Stimulated activated memory B cell treated with anti-CD40 and anti-IgM and Interleukin-4, amounts not matched to agents 10 μg/mL and 1 μg/mL and 100 μg/mL, for 72 hours (primary cell): ENCODE results near the gene NRG3.

Experiments
- ATAC-seq: fragments of 150-1000 bp; cut with Tn5 transposase; 2 replicates; pipeline ENCODE4 v1.10.0; 2021
- H3K27ac Mint-ChIP-seq: one replicate; pipeline ENCODE4 v1.8.0; 2022; ENCODE audit warnings: mild to moderate bottlenecking, mixed read lengths
- H3K27me3 Mint-ChIP-seq: one replicate; pipeline ENCODE4 v1.8.0; 2022; ENCODE audit warnings: mixed read lengths
- H3K36me3 Mint-ChIP-seq: one replicate; pipeline ENCODE4 v1.8.0; 2022; ENCODE audit warnings: mixed read lengths
- H3K4me1 Mint-ChIP-seq: one replicate; pipeline ENCODE4 v1.8.0; 2022; ENCODE audit warnings: mixed read lengths
- H3K4me3 Mint-ChIP-seq: one replicate; pipeline ENCODE4 v1.8.0; 2022; ENCODE audit warnings: mild to moderate bottlenecking, moderate library complexity, mixed read lengths
- H3K9me3 Mint-ChIP-seq: one replicate; pipeline ENCODE4 v1.8.0; 2022; ENCODE audit warnings: mixed read lengths

The NRG3 gene

GRCh38 chr10:82685087-82685486 lies 810.1 kb downstream of the NRG3 start:
- Mint-ChIP-seq H3K27ac (no peak overlapping the region), H3K4me3 (no peak overlapping the region), H3K36me3 (no peaks in the 10 kb centered on the region), H3K27me3 (no peaks in the 10 kb centered on the region), H3K9me3 (peaks cover 2% of the 10 kb centered on the region), H3K4me1 (no peaks in the 10 kb centered on the region)
- ATAC-seq = no peak

GRCh38 chr10:82691211-82691610 lies 816.2 kb downstream of the NRG3 start:
- no peaks in the 10 kb centered on the region for H3K27me3 Mint-ChIP-seq
- ATAC-seq = no peak
- no peak overlapping the region for H3K4me3 Mint-ChIP-seq
- no peaks in the 10 kb centered on the region for H3K36me3 Mint-ChIP-seq
- peaks cover 6% of the 10 kb centered on the region for H3K9me3 Mint-ChIP-seq
- H3K4me1 Mint-ChIP-seq = no peaks in the 10 kb centered on the region
- no peak overlapping the region for H3K27ac Mint-ChIP-seq

- no peak for ATAC-seq
- H3K36me3 Mint-ChIP-seq = no peaks in the 10 kb centered on the region
- peaks cover 3% of the 10 kb centered on the region for H3K9me3 Mint-ChIP-seq
- H3K27ac Mint-ChIP-seq = no peak overlapping the region
- no peaks in the 10 kb centered on the region for H3K27me3 Mint-ChIP-seq
- no peaks in the 10 kb centered on the region for H3K4me1 Mint-ChIP-seq
- no peak overlapping the region for H3K4me3 Mint-ChIP-seq
Measured at GRCh38 chr10:82692458-82692857, 817.5 kb downstream of the NRG3 start.

- ATAC-seq = no peak
- Mint-ChIP-seq H3K4me3 (no peak overlapping the region), H3K27me3 (no peaks in the 10 kb centered on the region), H3K27ac (no peak overlapping the region), H3K9me3 (peaks cover 7% of the 10 kb centered on the region), H3K4me1 (no peaks in the 10 kb centered on the region), H3K36me3 (no peaks in the 10 kb centered on the region)
Measured at GRCh38 chr10:82721831-82722230, 846.8 kb downstream of the NRG3 start.

GRCh38 chr10:82722273-82722672 lies 847.3 kb downstream of the NRG3 start:
- H3K4me1 Mint-ChIP-seq = no peaks in the 10 kb centered on the region
- H3K27me3 Mint-ChIP-seq = no peaks in the 10 kb centered on the region
- ATAC-seq = no peak
- H3K36me3 Mint-ChIP-seq = no peaks in the 10 kb centered on the region
- H3K4me3 Mint-ChIP-seq = no peak overlapping the region
- H3K27ac Mint-ChIP-seq = no peak overlapping the region
- peaks cover 8% of the 10 kb centered on the region for H3K9me3 Mint-ChIP-seq

GRCh38 chr10:82736305-82736704 lies 861.3 kb downstream of the NRG3 start:
- Mint-ChIP-seq H3K27me3 (no peaks in the 10 kb centered on the region), H3K9me3 (peaks cover 7% of the 10 kb centered on the region), H3K4me1 (no peaks in the 10 kb centered on the region), H3K4me3 (no peak overlapping the region), H3K27ac (no peak overlapping the region), H3K36me3 (no peaks in the 10 kb centered on the region)
- ATAC-seq = no peak

GRCh38 chr10:82737549-82737948 lies 862.6 kb downstream of the NRG3 start:
- Mint-ChIP-seq H3K27me3 (no peaks in the 10 kb centered on the region), H3K9me3 (peaks cover 7% of the 10 kb centered on the region), H3K4me1 (no peaks in the 10 kb centered on the region), H3K4me3 (no peak overlapping the region), H3K36me3 (no peaks in the 10 kb centered on the region), H3K27ac (no peak overlapping the region)
- ATAC-seq = no peak

GRCh38 chr10:82738592-82738991 lies 863.6 kb downstream of the NRG3 start:
- ATAC-seq = no peak
- Mint-ChIP-seq H3K4me3 (no peak overlapping the region), H3K4me1 (no peaks in the 10 kb centered on the region), H3K27ac (no peak overlapping the region), H3K9me3 (peaks cover 7% of the 10 kb centered on the region), H3K36me3 (no peaks in the 10 kb centered on the region), H3K27me3 (no peaks in the 10 kb centered on the region)

GRCh38 chr10:82742478-82742877 lies 867.5 kb downstream of the NRG3 start:
- Mint-ChIP-seq H3K9me3 (peaks cover 4% of the 10 kb centered on the region), H3K27me3 (no peaks in the 10 kb centered on the region), H3K36me3 (no peaks in the 10 kb centered on the region), H3K4me1 (no peaks in the 10 kb centered on the region), H3K4me3 (no peak overlapping the region), H3K27ac (no peak overlapping the region)
- no peak for ATAC-seq

- ATAC-seq = no peak
- H3K4me3 Mint-ChIP-seq = no peak overlapping the region
- no peaks in the 10 kb centered on the region for H3K36me3 Mint-ChIP-seq
- peaks cover 4% of the 10 kb centered on the region for H3K9me3 Mint-ChIP-seq
- H3K4me1 Mint-ChIP-seq = no peaks in the 10 kb centered on the region
- H3K27me3 Mint-ChIP-seq = no peaks in the 10 kb centered on the region
- H3K27ac Mint-ChIP-seq = no peak overlapping the region
Measured at GRCh38 chr10:82742898-82743297, 867.9 kb downstream of the NRG3 start.

- no peak overlapping the region for H3K4me3 Mint-ChIP-seq
Measured at GRCh38 chr10:82750538-82750937, 875.5 kb downstream of the NRG3 start.

GRCh38 chr10:82757397-82757796 lies 882.4 kb downstream of the NRG3 start:
- Mint-ChIP-seq H3K9me3 (no peaks in the 10 kb centered on the region), H3K4me3 (no peak overlapping the region), H3K36me3 (no peaks in the 10 kb centered on the region), H3K27ac (no peak overlapping the region), H3K27me3 (no peaks in the 10 kb centered on the region), H3K4me1 (no peaks in the 10 kb centered on the region)
- ATAC-seq = no peak

More at GRCh38 chr10:82750538-82750937, 875.5 kb downstream of the NRG3 start:
- H3K9me3 Mint-ChIP-seq = no peaks in the 10 kb centered on the region
- H3K27me3 Mint-ChIP-seq = no peaks in the 10 kb centered on the region
- no peak for ATAC-seq
- H3K36me3 Mint-ChIP-seq = no peaks in the 10 kb centered on the region
- H3K4me1 Mint-ChIP-seq = no peaks in the 10 kb centered on the region
- no peak overlapping the region for H3K27ac Mint-ChIP-seq

- ATAC-seq = no peak
- Mint-ChIP-seq H3K9me3 (no peaks in the 10 kb centered on the region), H3K27ac (no peak overlapping the region), H3K4me1 (no peaks in the 10 kb centered on the region), H3K4me3 (no peak overlapping the region), H3K27me3 (no peaks in the 10 kb centered on the region), H3K36me3 (no peaks in the 10 kb centered on the region)
Measured at GRCh38 chr10:82757901-82758300, 882.9 kb downstream of the NRG3 start.

GRCh38 chr10:82759050-82759449 lies 884.1 kb downstream of the NRG3 start:
- ATAC-seq = no peak
- H3K9me3 Mint-ChIP-seq = no peaks in the 10 kb centered on the region
- no peak overlapping the region for H3K27ac Mint-ChIP-seq
- H3K36me3 Mint-ChIP-seq = no peaks in the 10 kb centered on the region
- H3K27me3 Mint-ChIP-seq = no peaks in the 10 kb centered on the region
- H3K4me3 Mint-ChIP-seq = no peak overlapping the region
- no peaks in the 10 kb centered on the region for H3K4me1 Mint-ChIP-seq

GRCh38 chr10:82762641-82763040 lies 887.6 kb downstream of the NRG3 start:
- ATAC-seq = no peak
- Mint-ChIP-seq H3K4me3 (no peak overlapping the region), H3K36me3 (no peaks in the 10 kb centered on the region), H3K9me3 (peaks cover 3% of the 10 kb centered on the region), H3K27me3 (no peaks in the 10 kb centered on the region), H3K4me1 (no peaks in the 10 kb centered on the region), H3K27ac (no peak overlapping the region)

GRCh38 chr10:82768040-82768439 lies 893.0 kb downstream of the NRG3 start:
- Mint-ChIP-seq H3K9me3 (peaks cover 6% of the 10 kb centered on the region), H3K27me3 (no peaks in the 10 kb centered on the region), H3K4me1 (no peaks in the 10 kb centered on the region), H3K27ac (no peak overlapping the region), H3K4me3 (no peak overlapping the region), H3K36me3 (no peaks in the 10 kb centered on the region)
- no peak for ATAC-seq

- no peak for ATAC-seq
- H3K27ac Mint-ChIP-seq = no peak overlapping the region
- no peak overlapping the region for H3K4me3 Mint-ChIP-seq
- peaks cover 11% of the 10 kb centered on the region for H3K9me3 Mint-ChIP-seq
- no peaks in the 10 kb centered on the region for H3K4me1 Mint-ChIP-seq
- H3K27me3 Mint-ChIP-seq = no peaks in the 10 kb centered on the region
- no peaks in the 10 kb centered on the region for H3K36me3 Mint-ChIP-seq
Measured at GRCh38 chr10:82778908-82779307, 903.9 kb downstream of the NRG3 start.
